A204.1 (cell line): Measurements from ENCODE around the gene ACRBP.

ENCODE experiments used
- FAIRE-seq: peaks from 2 replicates; lab custom pipeline; 2012; peaks lifted over from hg19 to GRCh38; lab: Jason Lieb, UNC

ACRBP gene

DNA sequence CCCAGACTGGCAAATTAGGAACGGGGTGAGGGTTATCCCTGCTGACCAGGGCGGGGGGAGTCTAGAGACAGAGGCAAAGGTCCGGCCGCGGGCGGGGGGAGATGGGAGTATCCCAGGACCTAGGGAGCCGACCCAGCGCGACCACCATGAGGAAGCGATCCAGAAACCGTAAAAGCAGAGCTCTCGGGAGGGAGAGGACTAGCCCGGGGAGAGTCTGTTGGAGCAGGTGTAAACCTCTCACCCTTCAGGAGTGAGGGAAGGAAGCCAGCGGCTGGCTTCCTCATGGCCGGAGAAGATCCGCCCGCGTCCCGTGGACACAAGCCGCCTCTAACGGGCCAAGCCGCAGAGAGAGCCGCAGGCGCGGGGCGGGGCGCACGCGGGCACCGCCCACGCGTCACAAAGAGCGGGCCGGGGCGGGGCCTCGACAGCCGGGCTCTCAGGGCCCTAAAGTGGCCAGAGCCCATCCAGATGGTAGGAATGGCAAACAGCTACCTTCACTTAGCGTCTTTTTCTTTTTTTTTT is at the start of gene ACRBP:
TSS of gene ACRBP (minus strand) at position 350 of the 522 bp plus-strand sequence. CDS start at position 284, 66 bp downstream.
- FAIRE-seq = no peak

DNA sequence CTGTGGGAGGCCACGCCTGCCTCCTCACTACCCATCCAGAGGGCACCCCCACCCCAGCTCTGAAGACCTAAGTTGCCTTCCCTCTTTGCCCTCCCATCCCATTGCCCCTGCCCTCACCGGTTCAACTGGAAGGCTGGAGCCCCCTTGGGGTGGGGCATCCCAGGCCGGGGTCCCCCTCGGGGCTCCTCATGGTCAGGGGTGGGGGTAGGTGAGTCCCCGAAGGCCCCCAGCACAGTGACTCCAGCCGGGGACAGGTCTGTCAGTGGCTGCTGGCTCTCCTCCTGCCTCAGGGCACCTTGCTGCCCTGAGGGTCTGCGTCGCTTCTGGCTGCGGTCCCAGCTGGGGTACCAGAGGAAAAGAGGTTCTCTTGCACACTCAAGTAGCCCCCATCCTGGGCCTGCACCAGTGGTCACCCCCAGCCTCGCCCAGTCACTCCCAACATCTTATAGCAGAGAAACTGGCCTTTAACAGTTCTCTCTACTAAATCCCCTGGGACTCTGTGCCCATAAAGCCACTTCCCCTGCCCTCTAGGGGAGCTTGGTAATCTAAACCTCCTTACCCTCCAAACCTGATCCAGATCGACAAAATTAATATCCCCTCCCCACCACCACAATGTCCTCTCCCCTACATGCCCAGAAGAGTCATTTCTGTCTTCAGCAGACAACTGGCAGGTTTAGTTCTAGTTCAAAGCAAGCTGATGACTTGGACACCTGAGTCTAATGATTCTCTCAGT is 48.2 kb upstream of the ACRBP start:
- FAIRE-seq = no peak

DNA sequence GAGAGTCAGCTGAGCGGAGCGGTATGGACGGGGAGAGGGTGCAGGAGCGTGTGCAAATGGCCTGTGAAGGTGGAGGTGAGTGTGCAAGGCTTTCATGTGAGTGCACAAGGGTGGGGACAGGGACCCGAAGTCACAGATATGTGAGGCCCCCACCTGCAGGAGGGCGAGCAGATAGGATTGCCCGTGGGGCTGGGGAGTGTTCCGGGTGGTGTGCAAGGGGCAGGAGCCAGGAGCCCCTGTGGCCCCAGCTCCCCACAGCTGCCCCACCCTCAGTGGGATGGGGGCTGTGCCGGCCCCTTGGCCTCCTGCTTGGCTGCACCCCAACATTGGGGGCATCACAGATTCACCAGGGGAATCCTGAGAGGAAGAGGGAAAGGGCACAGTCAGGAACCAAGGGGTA is 47.5 kb upstream of the ACRBP start:
- FAIRE-seq = no peak

DNA sequence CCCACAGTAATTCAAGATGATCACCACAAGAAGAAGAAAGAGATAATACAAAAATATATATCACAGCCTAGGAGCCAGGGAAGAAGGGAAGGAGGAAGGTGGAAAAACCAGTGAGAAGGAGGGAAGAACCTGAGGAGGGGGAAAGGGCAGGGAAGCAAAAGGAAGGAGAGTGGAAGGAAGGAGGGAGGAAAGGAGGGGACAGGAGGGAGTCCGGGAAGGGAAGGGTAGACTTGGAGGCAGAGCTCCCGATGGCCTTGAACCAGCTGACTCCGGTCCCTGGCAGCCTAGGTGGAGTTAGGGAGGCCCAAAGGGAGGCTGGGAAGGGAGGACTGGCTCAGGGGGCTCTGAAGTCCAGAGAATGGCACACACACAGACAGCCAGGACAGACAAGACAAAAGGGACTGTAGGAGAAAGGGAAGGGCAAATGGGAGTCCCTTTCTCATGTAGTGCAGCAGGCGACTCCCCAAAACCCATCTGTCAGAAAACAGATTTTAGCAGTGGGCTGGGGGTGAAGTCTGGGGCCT is 46.7 kb upstream of the ACRBP start:
- FAIRE-seq = no peak

DNA sequence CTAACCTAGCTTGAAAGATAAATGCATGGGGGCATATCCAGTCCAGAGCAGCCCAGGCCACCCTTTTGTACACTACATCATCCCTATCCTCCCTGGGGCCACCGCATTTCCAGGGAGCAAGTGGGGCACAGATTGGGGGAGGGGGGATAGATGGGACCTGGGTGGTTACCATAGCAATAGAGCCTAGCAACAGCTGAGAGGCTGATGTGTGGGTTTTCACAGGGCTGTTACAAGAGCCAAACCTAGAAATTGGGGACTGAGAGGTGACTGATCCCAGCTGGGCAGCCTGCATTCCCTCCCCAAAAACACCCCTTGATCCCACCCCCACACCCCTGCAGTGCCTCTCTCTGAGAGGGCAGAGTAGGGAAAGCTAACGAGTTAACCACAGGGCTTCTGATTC is 45.7 kb upstream of the ACRBP start:
- FAIRE-seq = no peak

DNA sequence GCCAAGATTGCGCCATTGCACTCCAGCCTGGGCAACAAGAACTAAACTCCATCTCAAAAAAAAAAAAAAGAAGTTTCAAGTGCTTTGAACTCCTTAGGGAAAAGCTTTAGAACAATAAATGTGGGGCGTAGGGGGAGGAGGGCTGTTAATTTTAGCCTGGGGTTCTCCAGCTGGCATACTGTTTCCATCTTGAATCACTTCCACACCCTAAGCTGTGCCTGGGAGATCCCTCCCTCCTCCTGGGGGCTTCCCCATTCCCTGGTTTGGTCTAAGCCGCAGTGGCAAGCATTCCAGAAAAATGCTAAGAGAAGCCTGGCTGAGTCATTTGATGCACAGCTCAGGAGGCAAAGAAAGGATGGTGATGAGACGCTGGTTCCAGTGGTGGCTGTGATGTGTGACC is 44.2 kb upstream of the ACRBP start:
- no peak for FAIRE-seq

DNA sequence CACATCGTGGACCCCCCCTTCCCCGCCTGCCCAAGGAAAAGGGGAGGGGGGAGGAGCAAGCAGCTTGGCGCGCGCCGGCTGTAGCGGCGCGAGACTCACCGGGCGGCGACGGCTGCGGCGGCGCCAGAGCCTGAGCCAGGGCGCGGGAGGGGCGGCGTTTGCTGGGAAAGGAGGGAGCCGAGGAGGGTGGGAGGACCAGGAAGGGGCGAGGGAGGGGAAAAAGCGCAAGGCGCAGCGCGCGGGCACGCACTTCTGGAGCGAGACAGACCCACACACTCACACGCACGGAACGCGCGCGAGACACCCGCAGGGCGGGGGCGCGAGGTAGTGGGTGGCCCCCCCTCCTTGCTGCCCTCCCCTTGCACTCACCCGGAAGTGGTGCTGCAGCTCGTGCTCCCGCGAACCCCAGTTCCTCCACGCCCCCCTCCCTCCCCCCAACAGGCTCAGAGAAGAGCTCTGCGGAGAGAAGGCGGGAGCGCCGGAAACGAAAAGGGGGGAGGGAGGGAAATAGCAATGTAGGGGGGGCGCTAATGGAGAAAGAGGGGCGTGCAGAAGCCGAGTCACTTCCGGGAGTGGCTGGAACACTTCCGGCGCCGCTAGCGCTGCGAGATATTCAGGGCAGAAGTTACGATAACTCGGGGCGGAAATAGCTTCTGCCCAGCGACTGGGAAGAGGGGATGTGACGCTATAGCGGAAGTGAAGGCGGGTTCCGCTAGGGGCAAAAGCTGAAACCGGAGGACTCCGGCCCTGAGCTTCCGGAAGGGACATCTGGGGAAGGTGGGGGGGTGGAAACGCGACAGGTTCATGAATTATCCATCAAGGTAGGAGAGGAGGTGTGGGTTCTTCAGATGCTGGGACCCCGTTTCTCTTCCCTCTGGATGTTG is 42.0 kb upstream of the ACRBP start, which contains the start of gene ZNF384:
TSS of gene ZNF384 (minus strand) at position 377 of the 884 bp plus-strand sequence. CDS start 9,855 bp downstream, outside the sequence.
- peak; percentile 98 for FAIRE-seq

DNA sequence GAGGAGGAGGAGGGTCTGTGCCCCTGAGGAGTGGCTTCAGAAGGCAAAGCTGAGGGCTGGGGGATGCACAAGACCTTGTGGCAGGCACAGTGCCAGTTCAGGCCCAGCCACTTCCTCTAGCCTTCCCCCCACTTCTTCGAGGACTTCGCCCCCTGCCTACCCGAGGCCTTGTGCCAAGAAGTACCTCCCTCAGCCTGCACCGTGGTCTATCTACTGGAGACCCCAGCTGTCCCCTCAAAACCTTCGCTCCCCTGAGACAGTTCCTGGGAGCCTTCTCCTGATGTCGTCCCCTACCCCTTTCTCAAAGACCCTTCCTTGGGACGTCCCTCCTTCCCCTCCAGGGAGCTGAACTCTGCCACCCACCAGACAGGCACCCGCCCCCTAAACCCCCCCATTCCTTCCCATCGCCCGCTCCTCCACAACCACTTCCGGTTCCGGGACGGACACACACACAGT is 41.3 kb upstream of the ACRBP start:
- FAIRE-seq = no peak

DNA sequence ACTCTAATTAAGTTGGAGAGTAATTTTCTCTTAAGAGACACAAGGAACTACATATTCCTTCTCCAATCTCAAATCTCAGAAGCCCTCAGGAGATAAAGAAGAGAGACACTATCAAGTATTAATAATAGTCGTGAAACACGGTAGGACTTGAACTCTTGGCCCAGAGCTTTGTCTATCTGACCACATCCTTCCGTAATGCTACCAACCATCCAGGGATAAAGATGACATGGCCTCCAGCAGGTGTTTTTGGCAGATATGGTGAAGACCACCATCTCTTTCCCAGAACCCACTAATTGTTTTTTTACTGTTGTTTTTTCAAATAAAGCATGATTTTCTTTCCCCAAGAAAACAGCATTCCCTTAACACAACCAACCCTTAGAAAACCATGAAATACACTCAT is 38.6 kb upstream of the ACRBP start:
- FAIRE-seq = no peak

DNA sequence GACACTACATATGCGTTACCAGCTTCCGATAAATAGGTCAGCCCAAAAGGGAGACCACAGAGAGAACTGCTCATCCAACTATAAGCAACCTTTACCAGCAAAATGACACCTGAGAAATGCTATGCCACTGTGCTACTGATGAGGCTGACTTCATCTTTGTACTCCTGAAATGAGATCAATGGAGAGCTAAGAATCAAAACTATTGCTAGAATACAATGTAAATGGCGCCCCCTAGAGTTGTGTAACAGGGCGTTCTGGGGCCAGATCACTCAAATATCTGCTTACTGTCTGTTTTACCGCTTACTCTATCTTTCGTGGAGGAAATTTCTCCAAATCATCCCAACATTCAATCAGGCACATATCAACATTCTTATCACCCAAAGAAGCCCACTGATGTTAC is 37.4 kb upstream of the ACRBP start:
- FAIRE-seq = no peak

DNA sequence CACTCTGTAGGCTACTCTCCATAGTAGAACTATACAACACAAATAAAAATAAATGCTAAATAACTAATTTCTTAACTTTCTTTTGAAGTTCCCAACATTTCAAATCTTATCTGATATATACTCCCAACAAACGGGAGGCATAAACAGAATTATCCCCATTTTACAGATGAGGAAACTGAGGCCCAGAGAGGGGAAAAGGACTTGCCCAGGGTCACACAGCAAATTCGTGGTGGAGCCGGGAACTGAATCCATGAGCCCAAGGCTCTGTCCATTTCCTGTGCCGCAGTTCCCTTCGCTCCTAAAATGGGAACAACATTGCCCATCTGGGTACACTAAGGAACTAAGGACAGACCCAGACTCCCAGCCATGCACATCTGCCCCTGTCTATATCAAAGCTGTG is 29.7 kb upstream of the ACRBP start:
- FAIRE-seq = no peak

DNA sequence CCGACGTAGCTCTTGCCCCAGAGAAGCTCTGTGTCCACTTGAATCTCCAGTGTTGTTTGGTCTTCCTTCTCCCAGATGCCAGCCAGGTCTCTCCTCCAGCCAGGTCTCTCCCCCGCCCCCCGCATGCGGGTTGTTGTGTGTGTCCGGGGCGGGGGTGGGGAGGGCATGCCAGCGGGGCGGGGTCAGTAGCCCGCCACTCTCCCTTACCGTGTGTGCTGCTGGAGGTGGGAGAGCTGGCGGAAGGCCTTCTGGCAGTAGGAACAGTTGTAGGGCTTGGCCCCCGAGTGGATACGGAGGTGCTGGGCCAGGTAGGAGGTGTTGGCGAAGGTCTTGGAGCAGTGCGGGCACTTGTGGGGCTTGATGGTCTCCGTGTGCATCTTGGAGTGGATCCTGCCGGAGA is 24.9 kb upstream of the ACRBP start:
- FAIRE-seq = no peak

DNA sequence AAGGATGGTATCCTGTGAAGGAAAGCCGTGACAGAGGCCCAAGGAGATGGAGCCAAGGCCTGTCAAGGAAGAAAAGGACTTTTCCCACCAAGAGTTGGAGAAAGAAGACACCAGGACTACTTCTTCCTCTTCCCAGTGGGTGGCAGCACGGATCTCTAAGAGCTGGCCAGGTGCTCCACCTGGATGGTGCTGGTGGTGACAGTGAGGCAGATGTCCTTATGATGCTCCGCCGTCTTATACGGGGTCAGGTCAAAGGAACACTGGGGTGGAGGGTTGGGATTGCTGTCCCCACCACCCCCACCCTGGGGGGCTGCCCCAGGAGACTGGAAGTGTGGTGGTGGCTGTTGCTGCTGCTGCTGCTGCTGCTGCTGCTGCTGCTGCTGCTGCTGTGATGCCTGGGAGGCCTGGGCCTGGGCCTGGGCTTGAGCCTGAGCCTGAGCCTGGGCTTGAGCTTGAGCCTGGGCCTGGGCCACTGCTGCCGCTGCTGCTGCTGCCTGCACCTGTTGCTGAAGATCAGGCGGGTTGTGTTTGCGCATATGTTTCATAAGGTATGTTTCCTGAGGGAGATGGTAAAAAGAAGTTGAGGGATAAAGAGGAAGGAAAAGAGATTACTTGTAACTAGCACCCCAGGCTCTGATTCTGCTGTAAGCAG is 20.5 kb upstream of the ACRBP start:
- no peak for FAIRE-seq

DNA sequence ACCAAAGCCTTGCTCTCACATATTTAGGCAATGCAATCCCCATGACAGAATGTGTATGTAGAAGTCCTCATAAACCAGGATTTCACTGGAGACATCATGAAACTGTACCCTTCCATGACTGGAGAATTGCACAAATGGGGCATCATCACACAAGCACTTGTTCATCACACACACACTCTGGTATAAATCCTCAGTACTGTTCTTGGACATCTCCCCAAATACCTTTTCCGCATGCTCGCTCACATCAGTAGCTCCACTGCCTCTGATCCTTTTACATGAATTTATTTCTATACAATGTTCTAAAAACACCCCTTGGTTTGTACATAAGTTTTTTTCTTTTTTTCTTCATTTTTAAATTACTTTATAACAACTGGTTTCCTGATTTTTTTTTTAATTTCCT is 19.0 kb upstream of the ACRBP start:
- FAIRE-seq = no peak

DNA sequence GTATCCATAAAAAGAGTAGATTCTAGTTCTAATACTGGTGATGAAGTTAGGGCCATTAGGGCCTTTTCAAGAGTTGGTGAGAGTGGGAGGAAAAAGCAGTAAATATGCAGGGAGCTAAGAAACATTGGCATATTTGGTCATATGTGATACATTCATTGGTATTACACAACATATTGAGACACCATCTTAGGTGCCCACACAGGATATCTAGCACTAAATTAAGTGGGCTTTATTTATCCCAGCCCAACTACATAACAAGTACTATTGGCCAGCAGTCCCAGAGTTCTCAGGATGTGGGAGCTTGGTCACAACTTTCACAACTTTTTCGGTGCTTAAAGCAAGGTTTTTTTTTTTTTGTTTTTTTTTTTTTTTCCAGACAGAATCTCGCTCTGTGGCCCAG is 17.7 kb upstream of the ACRBP start:
- FAIRE-seq = no peak

DNA sequence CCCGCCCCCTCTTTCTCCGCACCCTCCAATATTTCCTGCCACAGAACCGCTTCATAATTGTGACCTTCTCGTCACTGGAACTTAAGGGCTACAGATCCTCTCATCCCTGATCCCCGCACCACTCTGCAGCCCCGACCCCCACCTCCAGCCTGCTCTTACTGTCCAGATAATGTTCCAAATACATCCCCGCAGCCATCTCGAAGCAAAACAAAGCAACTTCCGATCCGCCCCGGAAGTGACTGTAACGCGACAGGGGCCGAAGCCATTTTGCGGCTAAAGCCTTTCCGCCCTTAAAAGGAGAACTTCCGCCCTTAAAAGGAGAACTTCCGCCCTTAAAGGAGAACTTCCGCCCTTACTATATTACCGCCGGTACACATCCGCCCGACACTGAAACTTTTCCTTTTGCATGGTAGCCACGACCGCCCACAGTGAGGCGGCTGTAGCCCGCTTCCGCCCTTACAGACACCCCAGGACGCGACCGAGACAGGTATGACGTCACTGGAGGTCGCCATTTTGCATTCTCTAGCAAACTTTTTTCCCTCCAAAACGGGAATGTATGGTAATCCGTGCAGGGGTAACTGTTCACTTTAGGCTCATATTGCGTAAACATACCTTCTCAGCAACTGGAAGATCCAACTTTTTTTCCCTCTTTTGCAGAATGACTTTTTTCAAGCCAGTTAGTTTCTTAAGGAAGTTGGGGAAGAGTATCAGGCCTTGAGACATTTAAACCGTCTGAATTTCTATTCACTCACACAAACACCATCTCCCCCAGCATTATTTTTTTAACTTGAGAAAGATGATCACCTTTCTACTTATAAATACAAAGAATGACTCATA is 15.9 kb upstream of the ACRBP start, which contains the start of gene ING4:
TSS of gene ING4 (minus strand) at position 214 of the 837 bp plus-strand sequence. CDS start at position 196, 18 bp downstream.
- FAIRE-seq = peak; percentile 98

DNA sequence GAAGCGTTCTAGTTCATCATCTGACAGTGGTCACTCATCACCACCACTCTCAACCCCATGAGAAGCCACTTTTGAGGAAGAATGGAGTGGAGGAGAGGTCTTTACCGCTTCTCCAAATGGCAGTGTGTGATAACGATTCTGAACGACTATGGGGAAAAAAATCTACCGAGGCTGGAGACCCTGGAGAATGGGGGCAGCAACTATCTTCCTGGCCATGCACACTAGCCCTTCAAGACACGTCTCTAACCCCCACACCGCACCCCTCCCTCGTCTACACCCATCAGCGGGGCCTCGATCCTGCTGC is 15.3 kb upstream of the ACRBP start:
- FAIRE-seq = no peak

DNA sequence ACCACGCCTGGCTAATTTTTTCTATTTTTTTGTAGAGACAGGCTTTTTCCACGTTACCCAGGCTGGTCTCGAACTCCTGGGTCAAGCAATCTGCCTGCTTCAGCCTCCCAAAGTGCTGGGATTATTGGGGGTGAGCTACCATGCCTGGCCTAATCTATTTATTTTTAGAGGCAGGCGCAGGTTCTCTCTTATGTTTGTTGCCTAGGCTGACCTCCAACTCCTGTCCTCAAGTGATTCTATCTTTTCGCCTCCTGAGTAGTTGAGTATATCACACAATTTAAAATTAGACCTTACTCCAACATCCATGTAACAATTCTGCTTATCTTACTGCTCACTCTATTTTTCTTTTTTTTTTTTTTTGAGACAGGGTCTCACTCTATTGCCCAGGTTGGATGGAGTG is 6.8 kb upstream of the ACRBP start:
- no peak for FAIRE-seq

DNA sequence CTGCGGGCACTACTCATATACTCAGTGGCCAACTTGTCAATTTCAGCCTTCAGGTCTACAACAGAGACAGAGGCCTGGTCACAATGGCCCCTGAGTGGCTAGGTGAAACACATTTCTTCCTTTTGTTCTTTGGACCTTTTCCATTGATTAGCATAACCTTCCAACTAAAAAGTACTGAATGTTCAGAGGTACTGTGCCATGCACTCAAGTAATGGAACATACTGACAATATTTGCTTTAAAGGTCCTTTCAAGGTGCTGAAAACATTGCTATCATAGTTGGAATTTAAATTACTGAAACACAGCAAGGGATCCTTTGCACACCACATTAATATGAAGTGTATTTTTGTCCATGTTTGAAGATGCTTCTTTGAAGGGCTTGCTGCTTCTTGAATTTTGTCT is 6.1 kb upstream of the ACRBP start:
- FAIRE-seq = no peak

DNA sequence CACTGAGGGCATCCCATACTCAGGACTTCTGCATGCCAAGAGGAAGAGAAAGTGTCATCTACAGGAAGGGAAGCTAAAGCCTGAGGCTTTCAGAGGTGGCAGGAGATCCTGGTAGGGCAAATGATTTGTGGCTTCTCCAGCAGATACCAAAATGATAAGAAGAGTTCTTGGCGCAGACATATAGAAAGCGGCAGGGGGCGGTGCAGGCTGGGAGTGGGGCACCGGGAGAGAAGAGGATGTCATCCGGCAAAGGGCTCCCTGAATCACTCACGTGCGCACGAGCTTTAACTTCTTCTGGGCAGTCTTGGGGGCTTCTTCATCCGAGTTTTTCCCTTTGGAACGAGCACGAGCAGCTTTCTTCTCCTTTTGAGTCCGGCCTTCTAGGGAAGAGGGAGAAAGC is 5.2 kb upstream of the ACRBP start:
- no peak for FAIRE-seq

DNA sequence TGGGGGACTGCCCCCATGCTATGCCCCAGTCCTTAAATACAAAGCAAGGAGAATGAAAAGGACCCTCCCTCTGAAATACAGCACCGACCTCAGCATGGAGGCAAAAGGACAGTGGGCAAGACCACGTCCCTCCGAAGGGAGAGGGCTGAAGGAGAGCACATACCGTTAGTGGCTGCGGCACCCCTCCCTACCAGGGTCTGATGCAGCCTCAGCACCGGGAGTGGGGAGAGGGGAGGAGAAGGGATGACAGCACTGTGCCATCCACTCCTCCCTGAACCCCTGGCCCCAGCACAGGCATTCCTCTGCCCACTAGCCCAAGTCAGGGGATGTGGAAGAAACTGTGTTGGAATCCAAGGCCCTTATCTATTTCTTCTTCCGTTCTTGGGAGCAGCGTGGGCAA is 3.6 kb upstream of the ACRBP start:
- FAIRE-seq = no peak
